ENCODE measurements around the gene TOR1A.

Gene TOR1A

DNA sequence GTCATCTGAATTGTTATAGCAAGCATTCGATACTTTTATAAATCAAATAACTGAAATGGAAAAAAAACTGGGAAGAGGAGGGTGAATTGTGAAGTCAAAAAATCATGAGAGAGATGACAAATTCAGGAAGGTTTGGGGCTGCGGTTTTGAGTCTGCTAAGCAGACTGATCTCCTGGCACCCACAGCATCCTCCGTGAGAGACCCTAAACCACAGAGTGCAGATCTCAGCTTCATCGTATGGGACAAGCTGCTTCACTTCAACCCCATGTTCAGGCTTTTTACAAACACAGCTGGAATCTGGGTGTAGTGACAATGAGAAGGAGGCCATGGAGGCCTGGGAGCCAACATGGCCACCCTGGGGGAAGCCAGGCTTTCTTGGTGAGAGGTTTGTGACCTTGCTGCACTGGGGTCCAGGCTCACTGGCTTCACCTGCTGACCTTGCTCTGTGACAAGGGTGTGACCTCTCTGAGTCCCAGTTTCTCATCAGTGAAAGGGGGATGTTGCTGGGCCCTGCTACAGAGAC lies 30.7 kb upstream of the TOR1A start:
- Histone ChIP-seq H3K9ac (ENCODE audit: low read length) (no peak overlapping the region), H3K14ac (ENCODE audit: low read length in 2 of 2) (no peak overlapping the region), H3K4me2 (ENCODE audit: low read length, poor library complexity, severe bottlenecking) (no peak overlapping the region), H3K9me3 (ENCODE audit: control insufficient read depth, low read length) (no peaks in the 10 kb centered on the region), H3K36me3 (ENCODE audit: control insufficient read depth in 1 of 2, insufficient read depth in 2 of 2, low read depth in 1 of 2, low read length in 2 of 2) (peaks cover 58 to 92% of the 10 kb centered on the region in 2 experiments), H2AK5ac (ENCODE audit: low read length, severe bottlenecking) (no peak overlapping the region), H3K4me3 (ENCODE audit: insufficient read depth in 1 of 2, low read depth in 1 of 2, low read length in 2 of 2) (no peak overlapping the region), H3K27ac (ENCODE audit: low read length, poor library complexity, severe bottlenecking) (no peak overlapping the region), H3K27me3 (ENCODE audit: control insufficient read depth in 1 of 2, insufficient read depth in 1 of 2, low read length in 2 of 2) (no peaks in the 10 kb centered on the region), H2BK120ac (ENCODE audit: low read depth, low read length) (no peak overlapping the region), H3K23ac (ENCODE audit: low read length in 2 of 2) (no peak overlapping the region), H2AFZ (ENCODE audit: low read depth, low read length) (no peak overlapping the region), H4K91ac (ENCODE audit: low read length) (no peak overlapping the region), H2BK15ac (ENCODE audit: low read depth, poor library complexity, severe bottlenecking) (no peak overlapping the region), H3K18ac (ENCODE audit: low read depth in 1 of 2, low read length in 2 of 2) (no peak overlapping the region), H2BK5ac (ENCODE audit: low read depth, low read length, poor library complexity, severe bottlenecking) (no peak overlapping the region), H3K79me1 (replicated peaks; ENCODE audit: low read length, poor library complexity, severe bottlenecking) (no peaks in the 10 kb centered on the region), H4K8ac (ENCODE audit: low read length) (no peak overlapping the region), H3K4ac (ENCODE audit: low read depth in 1 of 2, low read length in 2 of 2) (no peak overlapping the region), H3K4me1 (ENCODE audit: control insufficient read depth, insufficient read depth, low read depth, low read length) (peaks cover 4% of the 10 kb centered on the region), H2BK12ac (ENCODE audit: low read length in 2 of 2) (no peak overlapping the region)
- no peak for DNase-seq
- WGBS: 97% methylated on average over 4 of the region's 4 CpGs

DNA sequence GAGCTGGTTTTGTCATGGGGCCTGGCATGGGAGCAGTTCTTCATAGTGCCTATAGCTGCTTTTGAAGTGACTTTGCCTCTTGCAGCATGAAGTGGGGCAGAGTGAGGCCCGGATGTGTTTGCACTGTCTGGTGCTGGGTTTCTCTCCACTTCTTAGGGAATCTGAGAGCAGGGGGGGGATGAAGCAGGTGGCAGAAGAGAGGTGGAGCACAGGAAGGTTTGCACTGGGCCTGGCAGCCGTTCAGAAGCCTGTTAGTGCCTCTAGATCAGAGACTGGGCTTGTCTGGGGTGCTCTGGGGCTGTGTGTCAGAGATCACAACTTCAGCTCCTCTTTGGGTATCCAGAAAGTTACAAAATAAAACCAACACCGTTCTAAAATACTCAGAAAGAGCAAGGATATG lies 29.7 kb upstream of the TOR1A start:
- H4K8ac ChIP-seq (ENCODE audit: low read length): no peak overlapping the region
- DNase-seq: no peak
- H3K9ac ChIP-seq (ENCODE audit: low read length): no peak overlapping the region
- no peak overlapping the region for H3K4me3 ChIP-seq (ENCODE audit: insufficient read depth in 1 of 2, low read depth in 1 of 2, low read length in 2 of 2)
- no peak overlapping the region for H2BK15ac ChIP-seq (ENCODE audit: low read depth, poor library complexity, severe bottlenecking)
- no peak overlapping the region for H2BK120ac ChIP-seq (ENCODE audit: low read depth, low read length)
- H2BK12ac ChIP-seq (ENCODE audit: low read length in 2 of 2): no peak overlapping the region
- H3K14ac ChIP-seq (ENCODE audit: low read length in 2 of 2): no peak overlapping the region
- peaks cover 58 to 87% of the 10 kb centered on the region in 2 experiments for H3K36me3 ChIP-seq (ENCODE audit: control insufficient read depth in 1 of 2, insufficient read depth in 2 of 2, low read depth in 1 of 2, low read length in 2 of 2)
- H3K9me3 ChIP-seq (ENCODE audit: control insufficient read depth, low read length): no peaks in the 10 kb centered on the region
- H3K4ac ChIP-seq (ENCODE audit: low read depth in 1 of 2, low read length in 2 of 2): no peak overlapping the region
- no peak overlapping the region for H3K23ac ChIP-seq (ENCODE audit: low read length in 2 of 2)
- H4K91ac ChIP-seq (ENCODE audit: low read length): no peak overlapping the region
- H3K18ac ChIP-seq (ENCODE audit: low read depth in 1 of 2, low read length in 2 of 2): no peak overlapping the region
- no peaks in the 10 kb centered on the region for H3K27me3 ChIP-seq (ENCODE audit: control insufficient read depth in 1 of 2, insufficient read depth in 1 of 2, low read length in 2 of 2)
- no peak overlapping the region for H2AFZ ChIP-seq (ENCODE audit: low read depth, low read length)
- no peak overlapping the region for H2AK5ac ChIP-seq (ENCODE audit: low read length, severe bottlenecking)
- 66% methylated on average over 3 of the region's 3 CpGs for WGBS
- peaks cover 4% of the 10 kb centered on the region for H3K4me1 ChIP-seq (ENCODE audit: control insufficient read depth, insufficient read depth, low read depth, low read length)
- H3K79me1 ChIP-seq (replicated peaks; ENCODE audit: low read length, poor library complexity, severe bottlenecking): peaks cover 2% of the 10 kb centered on the region
- no peak overlapping the region for H3K27ac ChIP-seq (ENCODE audit: low read length, poor library complexity, severe bottlenecking)
- H3K4me2 ChIP-seq (ENCODE audit: low read length, poor library complexity, severe bottlenecking): no peak overlapping the region
- no peak overlapping the region for H2BK5ac ChIP-seq (ENCODE audit: low read depth, low read length, poor library complexity, severe bottlenecking)

DNA sequence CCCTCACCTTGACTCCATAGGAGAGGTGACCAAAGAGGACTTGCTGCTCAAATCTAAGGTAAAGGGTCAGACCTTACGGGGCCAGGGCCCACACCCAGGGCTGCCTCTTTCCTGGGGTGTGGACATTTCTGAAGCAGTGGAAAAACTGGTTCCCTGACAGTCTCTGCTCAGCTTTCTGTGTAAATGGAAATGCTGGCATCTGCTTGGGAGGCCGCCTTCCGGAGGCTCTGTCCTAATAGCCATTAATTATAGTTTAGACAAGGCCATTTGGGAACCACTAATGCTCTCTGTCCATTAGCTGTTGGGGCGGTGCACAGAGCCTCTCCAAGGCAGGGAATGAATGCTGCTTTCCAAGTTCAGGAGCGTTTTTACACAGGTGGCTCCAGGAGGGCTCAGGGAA lies 28.6 kb upstream of the TOR1A start:
- Histone ChIP-seq H4K91ac (ENCODE audit: low read length) (no peak overlapping the region), H3K4ac (ENCODE audit: low read depth in 1 of 2, low read length in 2 of 2) (no peak overlapping the region), H3K9me3 (ENCODE audit: control insufficient read depth, low read length) (no peaks in the 10 kb centered on the region), H3K4me2 (ENCODE audit: low read length, poor library complexity, severe bottlenecking) (no peak overlapping the region), H3K36me3 (ENCODE audit: control insufficient read depth in 1 of 2, insufficient read depth in 2 of 2, low read depth in 1 of 2, low read length in 2 of 2) (peaks cover 49 to 77% of the 10 kb centered on the region in 2 experiments), H3K4me3 (ENCODE audit: insufficient read depth in 1 of 2, low read depth in 1 of 2, low read length in 2 of 2) (no peak overlapping the region), H3K4me1 (ENCODE audit: control insufficient read depth, insufficient read depth, low read depth, low read length) (peaks cover 4% of the 10 kb centered on the region), H2BK120ac (ENCODE audit: low read depth, low read length) (no peak overlapping the region), H4K8ac (ENCODE audit: low read length) (no peak overlapping the region), H3K9ac (ENCODE audit: low read length) (no peak overlapping the region), H3K27me3 (ENCODE audit: control insufficient read depth in 1 of 2, insufficient read depth in 1 of 2, low read length in 2 of 2) (no peaks in the 10 kb centered on the region), H2BK12ac (ENCODE audit: low read length in 2 of 2) (no peak overlapping the region), H2BK5ac (ENCODE audit: low read depth, low read length, poor library complexity, severe bottlenecking) (no peak overlapping the region), H3K23ac (ENCODE audit: low read length in 2 of 2) (no peak overlapping the region), H2BK15ac (ENCODE audit: low read depth, poor library complexity, severe bottlenecking) (no peak overlapping the region), H2AFZ (ENCODE audit: low read depth, low read length) (no peak overlapping the region), H3K18ac (ENCODE audit: low read depth in 1 of 2, low read length in 2 of 2) (no peak overlapping the region), H3K79me1 (replicated peaks; ENCODE audit: low read length, poor library complexity, severe bottlenecking) (peaks cover 2% of the 10 kb centered on the region), H3K27ac (ENCODE audit: low read length, poor library complexity, severe bottlenecking) (no peak overlapping the region), H2AK5ac (ENCODE audit: low read length, severe bottlenecking) (no peak overlapping the region), H3K14ac (ENCODE audit: low read length in 2 of 2) (no peak overlapping the region)
- DNase-seq: no peak
- WGBS: 66% methylated on average over 5 of the region's 5 CpGs

DNA sequence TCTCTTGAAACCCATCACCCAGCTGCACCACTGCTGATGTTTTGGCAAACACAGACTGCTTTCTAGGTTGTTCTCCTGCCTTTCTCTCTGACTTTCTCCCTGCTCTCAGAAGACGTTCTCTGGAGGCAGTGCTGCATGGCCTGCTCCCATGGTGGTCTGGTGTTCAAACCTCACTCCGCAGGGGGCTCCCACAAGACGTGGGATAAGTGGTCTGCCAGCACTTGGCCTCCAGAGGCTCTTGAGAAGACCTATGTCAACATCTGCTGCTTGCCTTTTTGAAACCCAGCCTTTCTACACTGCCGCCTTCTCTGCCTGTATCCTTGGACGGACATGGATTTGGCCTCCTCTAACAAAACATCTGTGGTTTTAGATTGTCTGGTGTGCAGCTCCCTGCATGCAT lies 27.9 kb upstream of the TOR1A start:
- Histone ChIP-seq H3K4me3 (ENCODE audit: insufficient read depth in 1 of 2, low read depth in 1 of 2, low read length in 2 of 2) (no peak overlapping the region), H2AK5ac (ENCODE audit: low read length, severe bottlenecking) (no peak overlapping the region), H2BK5ac (ENCODE audit: low read depth, low read length, poor library complexity, severe bottlenecking) (no peak overlapping the region), H4K91ac (ENCODE audit: low read length) (no peak overlapping the region), H3K4me1 (ENCODE audit: control insufficient read depth, insufficient read depth, low read depth, low read length) (peaks cover 4% of the 10 kb centered on the region), H2AFZ (ENCODE audit: low read depth, low read length) (no peak overlapping the region), H3K27me3 (ENCODE audit: control insufficient read depth in 1 of 2, insufficient read depth in 1 of 2, low read length in 2 of 2) (no peaks in the 10 kb centered on the region), H2BK120ac (ENCODE audit: low read depth, low read length) (no peak overlapping the region), H3K14ac (ENCODE audit: low read length in 2 of 2) (no peak overlapping the region), H3K79me1 (replicated peaks; ENCODE audit: low read length, poor library complexity, severe bottlenecking) (peaks cover 2% of the 10 kb centered on the region), H3K23ac (ENCODE audit: low read length in 2 of 2) (no peak overlapping the region), H3K18ac (ENCODE audit: low read depth in 1 of 2, low read length in 2 of 2) (no peak overlapping the region), H3K9me3 (ENCODE audit: control insufficient read depth, low read length) (no peaks in the 10 kb centered on the region), H3K4me2 (ENCODE audit: low read length, poor library complexity, severe bottlenecking) (no peak overlapping the region), H3K4ac (ENCODE audit: low read depth in 1 of 2, low read length in 2 of 2) (no peak overlapping the region), H2BK15ac (ENCODE audit: low read depth, poor library complexity, severe bottlenecking) (no peak overlapping the region), H3K27ac (ENCODE audit: low read length, poor library complexity, severe bottlenecking) (no peak overlapping the region), H2BK12ac (ENCODE audit: low read length in 2 of 2) (no peak overlapping the region), H3K9ac (ENCODE audit: low read length) (no peak overlapping the region), H3K36me3 (ENCODE audit: control insufficient read depth in 1 of 2, insufficient read depth in 2 of 2, low read depth in 1 of 2, low read length in 2 of 2) (peaks cover 42 to 70% of the 10 kb centered on the region in 2 experiments), H4K8ac (ENCODE audit: low read length) (no peak overlapping the region)
- DNase-seq: no peak
- 81% methylated on average over 5 of the region's 5 CpGs for WGBS
